T-helper 9 cell (primary cell): Measurements from ENCODE around the gene ATP2B2.
"Not testable (repeated sequence)": the region's sequence is repeated elsewhere in the genome, so short reads cannot be mapped to it uniquely, and the experiment has no call there.

Experiments used
- DNase-seq: peaks from one replicate; pipeline ENCODE4 v3.0.0-alpha.2; 2020

ATP2B2 gene

DNA sequence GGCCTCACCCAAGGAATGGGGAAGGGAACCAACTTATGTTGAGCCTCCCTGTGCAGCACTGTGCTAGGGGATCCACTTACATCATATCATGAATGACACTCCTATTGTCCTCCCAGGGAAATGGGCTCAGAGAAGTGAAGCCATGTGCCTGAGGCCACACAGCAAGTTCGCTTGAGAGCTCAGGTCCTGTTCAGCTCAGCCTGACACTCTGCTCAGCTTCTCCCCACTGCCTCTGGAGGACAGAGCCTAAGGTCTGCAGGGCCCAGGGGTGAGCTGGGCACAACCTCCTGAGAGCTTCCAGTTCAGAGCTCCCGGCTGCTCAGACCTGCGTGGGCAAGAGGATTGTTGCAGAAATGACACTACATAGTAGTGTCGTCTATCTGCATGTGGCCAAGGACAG lies 108.5 kb downstream of the ATP2B2 start:
- DNase-seq = no peak

DNA sequence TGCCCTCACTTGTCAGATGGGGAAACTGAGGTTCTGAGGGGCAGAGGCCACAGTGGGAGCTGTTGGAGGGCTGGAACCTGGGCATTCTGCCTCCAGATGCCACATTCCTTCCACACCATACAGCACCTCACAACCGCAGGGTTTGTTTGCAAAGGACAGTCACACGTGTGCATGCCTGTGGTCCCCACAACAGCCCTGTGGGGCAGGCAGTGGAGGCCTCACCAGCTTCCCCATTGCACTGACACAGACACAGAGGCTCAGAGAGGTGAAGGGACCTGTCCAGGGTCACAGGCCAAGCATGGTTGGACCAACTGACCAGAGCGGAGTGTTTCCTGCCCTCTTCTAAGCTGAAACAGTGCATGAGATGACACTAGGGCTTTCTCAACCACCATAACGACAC lies 109.3 kb downstream of the ATP2B2 start:
- no peak for DNase-seq

DNA sequence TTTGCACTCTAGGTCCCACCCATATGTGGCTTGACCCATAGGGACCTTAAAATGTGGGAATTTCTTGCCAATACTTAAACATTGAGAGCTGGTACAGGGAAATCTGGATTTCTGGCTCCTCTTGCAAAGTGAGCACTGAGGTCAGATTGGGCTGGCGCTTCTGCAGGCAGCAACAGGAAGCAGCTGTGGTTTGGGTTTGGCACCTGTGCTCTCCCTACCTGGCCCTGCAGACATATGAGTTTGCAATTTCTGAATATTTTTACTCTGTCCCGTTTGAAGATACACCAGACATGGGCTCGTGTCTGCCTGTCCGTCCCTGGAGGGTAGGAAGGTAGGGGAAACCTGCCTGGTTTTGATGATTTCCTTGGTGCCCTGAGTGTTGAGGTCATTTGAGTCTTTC lies 109.7 kb downstream of the ATP2B2 start:
- DNase-seq = peak; percentile 28

DNA sequence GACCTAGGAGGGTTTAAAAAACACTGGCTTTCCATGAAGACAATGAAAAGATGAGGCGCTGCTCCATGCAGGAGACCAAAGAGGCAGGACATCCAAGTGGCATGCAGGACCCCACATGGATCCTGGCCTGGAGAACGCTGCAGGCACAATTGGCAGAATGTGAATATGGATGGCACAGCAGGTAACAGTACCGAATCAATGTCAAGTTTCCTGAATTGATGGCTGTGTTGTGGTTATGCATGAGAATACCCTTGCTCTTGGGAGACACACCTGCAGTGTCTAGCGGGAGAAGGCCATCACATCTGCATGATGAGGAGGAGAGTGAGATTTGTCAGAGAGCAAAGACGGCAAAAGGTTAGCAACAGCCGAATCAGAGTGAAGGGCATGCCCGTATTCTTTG lies 110.2 kb downstream of the ATP2B2 start:
- DNase-seq = no peak

DNA sequence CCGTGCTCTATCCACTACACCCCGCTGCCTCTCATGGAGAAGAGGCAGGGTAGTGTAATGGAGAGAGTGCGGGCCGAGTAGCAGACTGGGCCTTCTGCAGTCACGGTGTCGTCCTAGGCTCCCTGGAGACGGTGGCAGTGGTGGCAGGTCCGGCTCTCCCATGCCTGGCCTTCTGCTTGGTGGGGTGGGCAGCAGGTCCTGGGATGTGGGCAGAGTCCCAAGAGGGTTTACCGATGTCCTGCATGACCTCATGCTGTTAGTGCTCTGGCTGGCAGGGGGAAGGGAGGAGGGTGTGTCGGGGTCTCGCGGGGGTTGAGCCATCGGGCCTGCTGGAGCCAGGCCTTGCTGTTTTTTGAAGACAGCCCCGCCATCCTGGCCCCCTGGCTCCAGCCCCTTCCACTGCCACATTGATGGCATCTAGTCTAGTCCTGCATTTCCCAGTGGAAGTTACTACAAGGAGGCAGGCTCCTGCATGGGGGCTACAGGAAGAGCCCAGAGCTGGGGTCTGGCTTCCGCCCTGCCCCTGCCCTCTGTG lies 110.8 kb downstream of the ATP2B2 start:
- no peak for DNase-seq

DNA sequence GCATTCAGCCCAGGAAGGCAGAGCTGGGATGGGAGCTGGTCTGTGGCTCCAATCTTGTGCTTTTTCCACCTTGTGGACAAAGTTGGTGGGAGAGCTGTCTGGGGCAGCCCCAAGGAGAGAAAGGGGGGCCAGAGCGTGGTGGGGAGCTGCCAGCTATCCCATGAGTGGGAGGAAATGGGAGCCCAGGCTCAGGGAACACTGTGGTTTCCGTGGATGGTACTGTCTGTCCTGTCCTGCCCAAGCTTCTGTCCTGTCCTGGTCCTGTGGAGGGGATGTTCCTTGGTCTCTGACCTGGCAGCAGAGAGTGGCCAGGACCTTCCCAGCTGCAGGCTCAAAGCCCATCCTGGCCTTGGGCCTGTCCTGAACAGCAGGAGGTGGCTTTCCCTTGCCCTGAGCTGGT lies 111.9 kb downstream of the ATP2B2 start:
- DNase-seq = no peak

DNA sequence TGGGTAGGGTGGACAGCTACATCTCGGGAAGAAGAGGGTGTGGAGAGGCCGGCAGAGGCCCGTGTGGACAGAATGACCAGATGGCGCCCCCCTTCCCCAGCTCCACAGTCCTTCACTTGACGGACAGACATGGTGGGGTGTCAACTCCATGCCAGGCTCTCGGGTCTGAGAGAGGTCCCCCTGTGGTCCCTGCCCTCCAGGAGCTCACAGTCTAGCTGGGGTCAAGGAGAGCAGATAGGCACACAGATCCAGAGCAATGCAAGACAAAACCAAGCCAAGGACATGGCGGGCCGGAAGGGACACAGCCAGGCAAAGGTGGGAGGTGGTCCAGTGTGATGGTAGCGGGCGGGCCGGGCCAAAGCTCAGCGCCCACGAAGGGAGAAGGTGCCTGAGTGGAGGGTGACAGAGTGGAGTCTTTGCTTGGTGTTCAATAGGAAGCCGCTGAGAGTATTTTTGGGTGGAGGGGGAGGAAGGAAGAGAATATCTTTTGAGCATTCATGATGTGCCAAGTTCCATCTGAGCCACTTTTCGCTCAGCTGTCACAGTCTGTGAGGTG lies 112.4 kb downstream of the ATP2B2 start:
- DNase-seq = no peak

DNA sequence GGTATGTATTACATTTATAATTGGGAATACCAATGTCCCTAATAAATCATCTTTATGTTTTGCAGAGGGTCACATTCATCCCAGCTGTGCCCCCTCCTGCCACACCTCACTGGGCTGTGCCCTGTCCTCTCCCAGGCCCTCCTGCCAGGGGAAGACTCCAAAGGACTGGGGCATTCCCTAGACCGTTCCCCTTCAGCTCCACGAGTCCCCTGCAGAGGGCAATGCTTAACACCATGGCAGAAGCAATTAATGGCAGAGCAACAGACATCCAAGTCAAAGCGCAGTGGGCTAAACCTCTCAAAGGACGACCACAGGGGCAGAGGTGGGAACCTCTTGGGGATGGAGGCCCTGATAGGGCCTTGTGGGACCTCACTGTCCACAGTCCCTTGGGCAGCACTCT lies 113.1 kb downstream of the ATP2B2 start:
- no peak for DNase-seq

DNA sequence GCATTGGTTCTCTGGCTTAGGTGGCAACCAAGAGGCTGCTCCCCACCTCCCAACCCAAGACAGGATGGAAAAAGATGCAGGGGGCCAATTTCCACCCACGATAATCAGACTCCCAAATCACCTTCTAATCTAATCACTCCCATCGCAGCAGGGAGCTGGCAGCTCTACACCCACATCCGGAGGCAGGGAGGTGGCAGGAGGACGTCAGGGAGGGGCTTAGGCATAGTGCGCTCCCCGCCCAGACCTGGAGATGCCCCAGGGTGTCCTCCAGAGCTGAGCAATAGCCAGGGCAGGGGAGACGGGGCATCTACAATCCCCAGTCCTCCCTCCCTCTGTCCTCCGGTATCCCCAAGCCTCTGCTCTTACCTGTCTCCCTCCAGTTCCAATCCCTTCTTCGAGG lies 114.0 kb downstream of the ATP2B2 start:
- DNase-seq = no peak

DNA sequence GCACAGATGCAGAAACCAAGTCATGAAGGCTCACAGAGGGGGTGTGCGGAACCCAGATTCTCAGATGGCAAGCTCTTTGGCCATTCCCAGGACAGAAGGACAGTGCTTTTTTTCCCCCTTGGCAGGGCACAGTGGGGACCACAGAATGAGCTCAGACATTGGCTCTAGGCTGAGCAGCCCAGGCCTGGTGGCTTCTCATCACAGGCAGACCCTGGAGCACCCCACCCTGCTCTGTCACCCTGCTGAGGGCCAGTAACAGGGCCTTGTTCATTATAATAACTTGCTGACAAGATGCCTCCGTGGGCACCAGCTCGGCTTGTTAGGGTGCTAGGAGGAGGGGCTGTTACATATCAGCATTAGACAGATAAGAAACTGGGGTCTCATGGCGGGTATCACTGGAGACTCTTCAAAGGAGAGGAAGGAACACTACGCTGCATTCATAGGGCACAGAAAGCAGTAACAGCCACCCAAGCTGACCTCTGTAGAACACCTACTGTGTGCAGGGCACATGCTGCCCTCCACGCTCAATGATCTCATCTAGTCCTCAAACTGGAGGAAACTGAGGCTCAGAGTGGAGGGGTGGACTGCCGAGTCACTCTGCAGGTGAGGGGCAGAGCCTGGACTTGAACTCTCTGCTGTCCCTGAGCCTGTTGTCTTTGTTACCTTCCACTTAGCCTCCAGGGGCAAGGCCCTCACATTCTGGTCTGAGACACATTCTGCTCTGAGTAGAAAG lies 114.6 kb downstream of the ATP2B2 start:
- DNase-seq = no peak

DNA sequence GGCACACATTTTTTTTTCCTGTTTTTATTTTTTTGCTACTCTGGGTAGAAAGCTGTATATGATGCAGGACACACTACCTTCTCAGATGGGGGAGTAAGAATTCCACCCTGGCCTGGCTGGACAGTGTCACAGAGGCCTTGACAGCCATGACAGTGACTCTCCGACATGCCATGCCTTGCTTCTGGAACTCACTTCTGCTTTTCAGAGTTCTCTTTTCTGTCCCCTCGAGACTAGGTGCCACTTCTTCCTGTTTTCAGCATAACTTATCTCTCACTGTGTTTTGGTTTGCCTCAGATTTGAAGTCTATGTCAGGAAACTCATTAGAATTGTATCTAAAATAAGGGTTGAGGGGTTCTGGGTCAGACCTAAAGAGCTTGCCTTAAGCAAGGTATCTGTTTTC lies 115.4 kb downstream of the ATP2B2 start:
- no peak for DNase-seq

DNA sequence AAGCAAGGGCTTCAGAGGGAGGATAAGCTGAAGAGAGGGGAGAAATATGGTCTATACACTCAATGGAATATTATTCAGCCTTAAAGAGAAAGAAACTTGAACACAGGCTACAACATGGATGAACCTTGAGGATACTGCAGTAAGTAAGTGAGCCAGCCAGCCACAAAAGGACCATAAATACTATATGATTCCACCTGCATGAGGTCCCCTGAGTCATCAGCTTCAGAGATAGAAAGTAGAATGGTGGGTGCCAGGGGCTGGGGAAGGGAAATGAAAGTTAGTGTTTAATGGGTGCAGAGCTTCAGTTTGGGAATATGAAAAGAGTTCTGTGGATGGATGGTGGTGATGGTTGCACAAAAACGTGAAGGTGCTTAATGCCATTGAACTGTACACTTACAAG lies 116.0 kb downstream of the ATP2B2 start:
- no peak for DNase-seq

DNA sequence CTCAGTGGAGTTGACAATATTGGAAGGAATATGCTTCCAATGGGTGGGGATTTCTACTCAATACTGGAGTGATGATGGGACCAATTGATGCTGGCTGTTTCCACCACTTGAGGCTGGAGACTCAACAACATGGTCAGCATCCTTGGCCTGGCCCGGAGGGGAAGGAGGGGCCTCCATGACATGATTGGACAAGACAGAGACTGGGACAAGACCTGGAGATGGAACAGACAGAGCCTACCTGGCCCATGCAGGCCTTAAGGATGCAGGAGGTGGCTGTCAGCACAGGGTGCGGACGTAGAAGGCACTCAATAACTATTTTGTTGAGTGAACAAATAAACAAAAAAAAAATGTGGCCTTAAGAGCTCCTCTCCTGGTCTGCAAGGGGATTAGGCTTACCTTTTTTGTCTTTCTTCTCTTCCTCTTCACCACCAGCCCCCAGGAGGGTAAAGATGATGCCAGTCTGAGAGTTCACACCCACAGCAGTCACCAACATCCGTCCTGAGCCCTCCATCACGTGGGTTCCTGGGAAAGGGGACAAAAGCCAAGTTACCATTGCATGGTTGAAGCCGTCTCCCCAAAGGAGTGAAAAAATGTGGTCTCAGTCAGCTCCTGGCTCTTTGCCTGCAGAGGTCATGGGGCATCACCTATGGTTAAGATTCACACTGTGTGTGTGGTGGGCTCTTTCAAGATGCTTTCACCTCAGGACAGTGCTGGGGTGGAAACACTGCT lies 117.3 kb downstream of the ATP2B2 start:
- no peak for DNase-seq

DNA sequence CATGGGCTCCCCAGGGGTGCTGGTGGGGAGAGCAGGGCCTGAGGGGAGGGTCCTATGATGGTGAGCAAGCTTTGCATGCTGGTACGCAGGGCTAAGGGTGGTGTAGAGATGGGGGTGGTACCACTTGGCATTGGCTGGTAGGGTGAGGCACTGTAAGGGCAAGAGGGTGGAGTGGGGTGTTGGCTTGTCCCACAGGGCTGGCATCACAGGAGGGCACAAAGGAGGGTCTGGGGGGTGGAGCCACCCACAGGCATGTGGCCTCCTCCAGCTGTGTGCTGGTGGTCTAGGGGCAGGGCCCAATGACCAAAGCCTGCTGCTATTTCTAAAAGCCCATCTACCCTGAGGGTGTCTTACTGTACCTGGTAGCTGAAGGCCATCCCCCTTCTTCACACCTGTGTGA lies 119.3 kb downstream of the ATP2B2 start:
- no peak for DNase-seq

DNA sequence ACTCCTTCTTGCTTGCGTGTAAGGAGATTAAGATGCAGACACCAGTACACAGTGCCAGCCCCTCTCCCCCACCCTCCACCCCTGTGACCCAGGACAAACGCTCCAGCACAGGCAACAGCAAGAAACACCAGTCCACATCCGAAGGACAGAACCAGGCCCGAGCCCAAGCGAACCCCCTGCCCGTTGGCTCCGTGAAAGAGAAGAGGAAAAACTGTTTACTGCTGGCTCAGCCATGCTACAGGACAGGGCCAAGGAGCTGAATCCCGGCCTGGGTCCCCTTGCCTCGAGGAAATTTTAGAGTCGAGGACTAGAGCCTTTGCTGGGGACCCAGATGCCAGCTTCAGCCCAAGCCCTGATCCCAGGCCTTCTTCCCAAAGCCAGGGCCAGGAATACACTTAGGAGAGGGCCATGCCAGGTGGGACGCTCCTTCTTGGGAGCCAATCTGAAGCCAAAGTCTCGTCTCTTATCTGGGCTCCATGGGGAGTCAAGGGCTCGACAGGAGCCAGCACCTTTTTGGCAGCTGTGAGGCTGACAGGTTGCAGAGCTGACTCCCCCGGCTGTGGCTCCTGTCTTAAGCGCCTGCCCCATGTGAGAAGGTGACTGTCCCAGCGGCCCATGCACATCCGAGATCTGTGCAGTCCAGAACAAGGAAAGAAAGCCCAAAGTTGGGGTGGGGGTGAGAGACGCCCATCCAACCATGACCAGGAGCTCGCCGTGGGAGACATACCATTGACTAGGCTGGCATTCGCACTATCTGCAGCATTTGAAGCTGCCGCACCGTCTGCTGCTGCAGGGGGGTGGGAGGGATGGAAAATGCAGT lies 120.6 kb downstream of the ATP2B2 start:
- DNase-seq = no peak

DNA sequence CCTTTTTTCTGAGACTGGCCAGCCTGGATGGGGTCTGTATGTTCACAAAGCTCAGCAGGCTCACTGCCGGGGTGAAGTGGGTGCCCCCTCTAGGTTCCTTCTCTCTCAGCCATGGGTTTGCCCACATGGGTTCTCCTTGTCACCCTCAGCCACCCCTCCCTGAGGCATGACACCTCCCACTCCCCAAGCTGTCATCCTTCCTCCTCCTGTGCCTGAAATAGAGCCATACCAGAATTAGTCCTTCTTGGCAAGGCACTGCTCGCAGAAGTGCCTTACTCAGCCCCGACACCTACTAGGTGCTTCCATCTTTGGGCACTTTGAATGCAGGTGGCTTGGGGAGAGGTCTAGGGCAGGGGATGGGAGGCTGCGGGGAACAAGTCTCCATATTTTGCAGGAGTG lies 121.5 kb downstream of the ATP2B2 start:
- DNase-seq = no peak

DNA sequence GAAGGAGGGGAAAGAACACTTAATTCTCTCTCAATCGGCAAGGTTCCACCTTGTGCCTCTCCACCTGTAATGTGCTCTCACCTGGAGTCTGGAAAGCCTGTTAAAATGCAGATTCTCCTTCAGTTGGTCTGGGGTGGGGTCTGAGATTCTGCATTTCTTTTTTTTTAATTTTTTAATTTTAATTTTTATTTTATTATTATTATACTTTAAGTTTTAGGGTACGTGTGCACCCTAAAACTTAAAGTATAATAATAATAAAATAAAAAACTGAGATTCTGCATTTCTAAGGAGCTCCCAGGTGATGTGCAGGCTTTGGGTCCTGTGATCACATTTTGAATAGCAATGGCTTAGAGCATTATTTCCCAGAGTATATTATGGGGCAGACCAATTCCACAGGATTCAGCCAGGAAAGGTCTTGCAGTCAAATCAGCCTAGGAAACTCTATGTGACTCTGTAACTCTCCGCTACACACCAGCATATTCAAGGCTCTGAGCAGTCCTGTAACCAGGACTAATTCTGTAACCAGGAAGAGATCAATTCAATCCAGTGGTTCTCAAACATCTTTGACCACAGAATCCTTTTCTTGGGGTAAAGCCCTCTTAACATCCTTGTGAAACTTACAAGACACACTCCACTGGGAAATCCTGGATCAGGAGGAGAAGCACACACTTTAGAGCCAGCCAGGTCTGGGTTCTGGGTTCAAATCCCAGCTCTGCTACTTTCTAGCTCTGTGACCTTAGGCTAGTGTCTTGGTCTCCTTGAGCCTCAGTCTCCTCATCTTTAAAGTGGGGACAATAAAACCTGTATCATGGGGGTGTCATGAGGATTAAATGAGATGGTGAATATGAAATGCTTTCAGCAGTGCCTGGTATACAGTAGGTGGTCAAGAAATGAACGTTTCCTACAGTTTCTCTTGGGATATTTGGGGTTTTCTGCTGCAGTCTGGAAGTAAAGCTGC lies 122.2 kb downstream of the ATP2B2 start:
- DNase-seq = no peak

DNA sequence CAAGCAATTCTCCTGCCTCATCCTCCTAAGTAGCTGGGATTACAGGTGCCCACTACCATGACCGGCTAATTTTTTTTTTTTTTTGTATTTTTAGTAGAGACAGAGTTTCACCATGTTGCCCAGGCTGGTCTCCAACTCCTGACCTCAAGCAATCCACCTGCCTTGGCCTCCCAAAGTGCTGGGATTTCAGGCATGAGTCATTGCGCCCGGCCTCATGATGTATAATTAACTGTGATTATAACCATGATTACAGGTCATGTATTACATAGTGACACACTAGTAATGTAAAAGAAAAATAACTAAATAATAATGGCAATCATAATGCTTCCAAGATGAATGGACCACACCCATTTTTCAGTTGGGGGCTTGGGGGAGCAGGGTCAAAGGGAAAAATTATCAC lies 122.9 kb downstream of the ATP2B2 start:
- DNase-seq = not testable (repeated sequence)

DNA sequence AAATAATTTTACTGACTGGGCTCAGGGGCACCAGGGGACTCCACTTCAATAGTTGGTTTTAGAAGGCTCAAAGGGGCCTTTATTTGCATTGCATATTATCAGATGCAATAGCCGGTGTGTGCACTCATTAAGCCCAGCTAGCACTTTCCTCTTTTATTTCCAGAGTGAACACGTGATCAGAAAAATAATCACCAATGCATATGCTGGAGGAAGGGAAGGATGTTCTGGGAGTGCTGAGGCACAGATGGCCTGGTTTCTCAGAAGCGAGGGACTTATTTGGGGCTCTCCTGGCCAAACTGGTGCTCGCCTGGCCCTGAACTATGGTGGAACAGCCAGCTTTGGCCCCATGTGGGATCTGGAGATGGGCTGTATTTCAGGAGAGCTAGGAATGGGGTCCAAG lies 124.0 kb downstream of the ATP2B2 start:
- DNase-seq = no peak

DNA sequence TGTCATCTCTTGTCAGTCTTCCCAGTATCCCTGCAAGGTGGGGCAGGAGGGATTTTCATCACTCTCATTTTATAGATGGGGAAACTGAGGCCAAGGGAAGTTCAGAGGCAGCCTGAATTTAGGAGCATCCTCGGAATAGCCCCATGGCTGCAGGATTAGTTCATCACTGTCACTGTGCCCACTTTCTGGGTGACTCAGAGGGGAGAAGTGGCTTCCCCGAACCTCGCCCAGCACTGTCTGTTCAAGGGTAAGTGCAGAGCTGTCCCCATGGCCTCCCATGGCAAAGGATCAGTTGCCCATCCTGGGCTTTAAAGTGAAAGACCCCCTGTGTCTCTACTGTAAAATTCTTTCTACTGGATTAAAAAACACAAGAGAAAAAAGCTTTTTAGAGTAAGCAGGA lies 124.5 kb downstream of the ATP2B2 start:
- no peak for DNase-seq

DNA sequence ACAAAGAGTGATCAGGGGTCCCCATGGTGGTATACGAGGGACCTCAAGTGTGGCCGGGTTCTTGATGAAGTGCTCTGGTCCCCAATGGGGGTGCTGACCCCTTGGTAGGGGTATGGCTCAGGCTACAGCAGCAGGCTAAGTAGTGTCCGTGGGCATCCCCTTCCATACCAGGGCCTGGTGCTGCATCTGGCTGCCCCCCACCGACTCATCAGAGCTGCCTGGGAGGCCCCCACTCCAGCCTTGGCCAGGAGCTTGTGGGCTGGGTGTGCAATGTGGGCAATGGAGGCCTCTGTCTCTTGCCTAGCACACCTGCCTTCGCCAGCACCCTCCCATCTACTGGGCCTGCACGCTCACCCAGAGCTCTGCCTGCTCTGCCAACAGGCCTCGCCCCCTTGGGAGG lies 125.4 kb downstream of the ATP2B2 start:
- DNase-seq = no peak

DNA sequence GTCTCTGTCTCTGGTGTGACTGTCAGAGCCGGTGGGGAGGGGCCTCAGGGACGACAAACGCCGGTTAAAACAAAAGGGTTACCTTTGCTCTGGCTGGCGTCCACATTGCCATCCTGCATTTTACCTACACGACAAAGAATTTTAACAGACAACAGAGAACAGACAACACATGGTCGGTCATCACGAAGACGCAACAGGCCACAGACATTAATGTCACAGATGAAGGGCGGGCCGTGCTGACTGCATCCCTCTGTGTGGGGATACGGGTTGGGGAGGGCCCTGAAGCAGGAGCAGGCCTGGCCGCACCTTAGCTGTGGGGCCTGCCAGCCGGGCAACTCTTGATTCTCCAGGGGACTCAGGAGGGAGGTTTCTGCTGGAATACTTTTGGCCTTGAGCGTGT lies 126.2 kb downstream of the ATP2B2 start:
- no peak for DNase-seq
